Upper lobe of left lung (tissue), 6 donors: ENCODE data around the gene ANKIB1. TPM values are rescaled to one million over a fixed set of nuclear protein-coding genes. Genes with fewer than 3 reads are reported as not detected.

Source experiments
- ATAC-seq, 2 donors: fragments of 200-7000 bp; cut with Tn5 transposase; one replicate each; pipeline ENCODE4 v1.9.1; 2022; ENCODE audit warnings: mild to moderate bottlenecking in 2 of 2, moderate library complexity in 2 of 2; ENCODE audit not compliant: low FRiP score in 2 of 2
- DNase-seq, 2 donors: peaks; one replicate each; pipeline ENCODE4 v3.0.0-alpha.2; 2019 to 2020
- H3K27ac ChIP-seq, 4 donors: fragments of 200-600 bp; sonication (generic); one replicate each; pipeline ENCODE4 v1.5.1; 2016 to 2019
- H3K27me3 ChIP-seq, 4 donors: fragments of 200-600 bp; sonication (generic); one replicate each; pipeline ENCODE4 v1.5.1; 2017 to 2019
- H3K36me3 ChIP-seq, 4 donors: fragments of 200-600 bp; sonication (generic); one replicate each; pipeline ENCODE4 v1.5.1; 2016 to 2019
- H3K4me1 ChIP-seq, 4 donors: fragments of 200-600 bp; sonication (generic); one replicate each; pipeline ENCODE4 v1.5.1; 2018 to 2019
- H3K4me3 ChIP-seq, 4 donors: fragments of 200-600 bp; sonication (generic); one replicate each; pipeline ENCODE4 v1.5.1; 2017 to 2019; ENCODE audit warnings: mild to moderate bottlenecking in 2 of 4, moderate library complexity in 1 of 4
- H3K9me3 ChIP-seq, 4 donors: fragments of 200-600 bp; sonication (generic); one replicate each; pipeline ENCODE4 v1.5.1; 2018 to 2019
- EP300 ChIP-seq, 4 donors: sonication (generic); formaldehyde crosslinking; IDR thresholded peaks; one replicate each; pipeline ENCODE4 v1.5.1; 2017; ENCODE audit warnings: antibody characterized with exemption in 4 of 4, control low read depth in 2 of 4
- POLR2A ChIP-seq, 4 donors: fragments of 450-650 bp; IDR thresholded peaks; one replicate each; pipeline ENCODE4 v1.5.1; 2016 to 2017; ENCODE audit warnings: antibody characterized with exemption in 4 of 4, mild to moderate bottlenecking in 2 of 4
- POLR2AphosphoS5 ChIP-seq, 2 donors: sonication (generic); formaldehyde crosslinking; IDR thresholded peaks; one replicate each; pipeline ENCODE4 v1.5.1; 2017; ENCODE audit warnings: antibody characterized with exemption in 2 of 2
- WGBS, 2 donors: methylation state at CpG; one replicate each; pipeline ENCODE4 v1.1.5; 2017 to 2018; 5-methylcytosine and 5-hydroxymethylcytosine counted together
- total RNA-seq, 6 donors: library from RNA; depleted of rRNA in 4 of 6; stranded (reverse); fragments of >200 nt in 4 of 6; gene quantifications; one replicate each; pipeline versions ENCODE4 v1.1.0 to v1.2.1, GENCODE V29; 2016 to 2021
- TF ChIP-seq, protein P1 (sequence below), 6 experiments: fragments of 450-650 bp in 4 of 6; fragments of 200-600 bp in 2 of 6; sonication (generic) in 2 of 6; IDR thresholded peaks; one replicate each; pipeline ENCODE4 v1.5.1; 2016 to 2019; ENCODE audit warnings: antibody characterized with exemption in 6 of 6
- donor health status: DM: no; HTN: no; CAD: no; lungs with moderate emphysema.
- donor health status: DM: no; HTN: yes; CAD: no; lungs with severe emphysema.

The ANKIB1 gene
- total RNA-seq, 6 donors from 2014 or later, result 22.8 to 47.1 (median 40.9) TPM

DNA sequence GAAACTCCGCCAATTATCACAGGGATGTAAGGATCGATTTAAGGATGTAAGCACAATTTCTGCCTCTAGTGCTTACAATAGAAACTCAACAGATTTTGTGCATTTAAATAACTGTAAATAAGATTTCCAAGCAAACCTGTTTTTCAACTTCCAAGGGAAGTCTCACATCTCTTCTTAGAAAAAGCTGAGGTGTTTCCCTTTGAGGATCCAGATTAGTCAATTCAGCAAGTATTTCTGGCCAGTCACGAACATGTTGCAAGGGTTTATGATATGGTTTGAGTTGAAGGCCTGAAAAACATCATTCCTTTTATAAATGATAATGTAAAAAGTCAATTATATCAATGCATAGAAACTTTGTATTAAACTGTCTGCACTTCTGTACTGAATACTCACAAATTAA is 24.0 kb upstream of the ANKIB1 start:
- WGBS, 2 donors, result 93 to 94% methylated on average over 3 of the region's 3 CpGs

DNA sequence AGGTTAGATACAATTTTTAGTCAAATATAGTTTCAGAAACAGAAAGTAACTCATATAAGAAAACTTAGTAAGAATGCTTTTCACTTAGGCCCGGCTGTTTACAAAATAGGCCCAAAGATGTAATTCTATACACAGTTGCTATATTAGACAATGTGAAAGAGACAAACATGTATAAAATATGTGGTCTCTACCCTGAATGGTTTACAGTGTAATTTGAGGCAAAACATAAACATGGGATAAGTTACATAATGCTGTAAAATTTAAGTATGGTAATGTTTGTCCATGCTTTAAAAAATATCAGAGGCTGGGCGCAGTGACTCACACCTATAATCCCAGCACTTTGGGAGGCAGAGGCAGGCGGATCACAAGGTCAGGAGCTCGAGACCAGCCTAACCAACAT is 18.8 kb upstream of the ANKIB1 start:
- no peaks in the 10 kb centered on the region for H3K27me3 ChIP-seq
- 95 to 96% methylated on average over 4 of the region's 4 CpGs for WGBS, 2 donors
- no peak for TF ChIP-seq POLR2A (IDR thresholded peaks at IDR 0.05)
- H3K36me3 ChIP-seq, result peaks cover 3 to 80% (median 49%) of the 10 kb centered on the region in 4 donors
- no peak overlapping the region for H3K4me3 ChIP-seq
- ATAC-seq, result no peak
- no peak for DNase-seq
- H3K27ac ChIP-seq, result no peak overlapping the region
- no peaks in the 10 kb centered on the region for H3K4me1 ChIP-seq
- no peaks in the 10 kb centered on the region for H3K9me3 ChIP-seq

More for the DNA sequence above, 24.0 kb upstream of the ANKIB1 start:
- Histone ChIP-seq H3K4me1 (no peaks in the 10 kb centered on the region), H3K9me3 (no peaks in the 10 kb centered on the region), H3K27ac (no peak overlapping the region), H3K4me3 (no peak overlapping the region), H3K27me3 (no peaks in the 10 kb centered on the region), H3K36me3 (peaks cover 15 to 98% (median 65%) of the 10 kb centered on the region in 4 donors)
- TF ChIP-seq POLR2A (IDR thresholded peaks at IDR 0.05) (no peak), POLR2AphosphoS5 (IDR thresholded peaks at IDR 0.05) (no peak), EP300 (IDR thresholded peaks at IDR 0.05) (no peak)
- TF ChIP-seq, protein P1, sequence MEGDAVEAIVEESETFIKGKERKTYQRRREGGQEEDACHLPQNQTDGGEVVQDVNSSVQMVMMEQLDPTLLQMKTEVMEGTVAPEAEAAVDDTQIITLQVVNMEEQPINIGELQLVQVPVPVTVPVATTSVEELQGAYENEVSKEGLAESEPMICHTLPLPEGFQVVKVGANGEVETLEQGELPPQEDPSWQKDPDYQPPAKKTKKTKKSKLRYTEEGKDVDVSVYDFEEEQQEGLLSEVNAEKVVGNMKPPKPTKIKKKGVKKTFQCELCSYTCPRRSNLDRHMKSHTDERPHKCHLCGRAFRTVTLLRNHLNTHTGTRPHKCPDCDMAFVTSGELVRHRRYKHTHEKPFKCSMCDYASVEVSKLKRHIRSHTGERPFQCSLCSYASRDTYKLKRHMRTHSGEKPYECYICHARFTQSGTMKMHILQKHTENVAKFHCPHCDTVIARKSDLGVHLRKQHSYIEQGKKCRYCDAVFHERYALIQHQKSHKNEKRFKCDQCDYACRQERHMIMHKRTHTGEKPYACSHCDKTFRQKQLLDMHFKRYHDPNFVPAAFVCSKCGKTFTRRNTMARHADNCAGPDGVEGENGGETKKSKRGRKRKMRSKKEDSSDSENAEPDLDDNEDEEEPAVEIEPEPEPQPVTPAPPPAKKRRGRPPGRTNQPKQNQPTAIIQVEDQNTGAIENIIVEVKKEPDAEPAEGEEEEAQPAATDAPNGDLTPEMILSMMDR (IDR thresholded peaks at IDR 0.05), result no peak
- ATAC-seq, result no peak
- no peak for DNase-seq

DNA sequence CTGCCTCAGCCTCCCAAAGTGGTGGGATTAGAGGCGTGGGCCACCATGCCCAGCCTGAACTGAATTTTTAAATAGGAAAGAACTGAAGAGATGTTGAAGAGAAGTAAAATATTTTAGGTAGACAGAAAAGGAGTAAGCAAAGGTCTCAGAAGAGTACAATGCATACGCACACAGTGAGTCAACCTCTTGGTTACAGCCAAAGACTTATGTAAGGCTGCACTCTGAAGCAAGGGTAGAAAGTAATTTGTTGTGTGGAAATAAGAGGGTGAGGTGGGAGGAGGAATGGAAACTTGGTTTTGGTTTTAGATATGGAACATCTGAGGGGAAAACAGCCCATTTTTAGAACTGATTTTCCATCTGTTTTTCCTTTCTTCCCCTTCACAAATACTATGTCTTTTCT is 17.7 kb upstream of the ANKIB1 start:
- peaks cover 3 to 81% (median 51%) of the 10 kb centered on the region in 4 donors for H3K36me3 ChIP-seq
- ATAC-seq (no peak), DNase-seq (no peak)
- 100% methylated on average over 2 of the region's 2 CpGs for WGBS, 2 donors
- TF ChIP-seq POLR2AphosphoS5 (IDR thresholded peaks at IDR 0.05) (no peak), EP300 (IDR thresholded peaks at IDR 0.05) (no peak), POLR2A (IDR thresholded peaks at IDR 0.05) (no peak)
- TF ChIP-seq, protein P1 (IDR thresholded peaks at IDR 0.05), result no peak
- no peak overlapping the region for H3K4me3 ChIP-seq
- H3K27ac ChIP-seq, result no peak overlapping the region
- no peaks in the 10 kb centered on the region for H3K4me1 ChIP-seq
- H3K27me3 ChIP-seq, result no peaks in the 10 kb centered on the region
- no peaks in the 10 kb centered on the region for H3K9me3 ChIP-seq

DNA sequence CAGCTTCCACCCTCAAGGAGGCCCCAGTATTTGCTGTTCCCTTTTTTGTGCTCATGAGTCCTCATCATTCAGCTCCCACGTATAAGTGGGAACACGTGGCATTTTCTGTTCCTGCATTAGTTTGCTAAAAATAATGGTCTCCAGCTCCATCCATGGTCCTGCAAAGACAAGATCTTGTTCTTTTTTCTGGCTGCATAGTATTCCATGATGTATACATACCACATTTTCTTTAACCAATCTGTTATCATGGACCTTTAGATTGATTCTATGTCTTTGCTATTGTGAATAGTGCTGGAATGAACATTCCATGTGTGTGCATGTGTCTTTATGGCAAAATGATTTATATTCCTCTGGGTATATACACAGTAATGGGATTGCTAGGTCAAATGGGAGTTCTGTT is 17.0 kb upstream of the ANKIB1 start:
- ATAC-seq (no peak), DNase-seq (no peak)
- no peaks in the 10 kb centered on the region for H3K4me1 ChIP-seq
- TF ChIP-seq POLR2AphosphoS5 (IDR thresholded peaks at IDR 0.05), result no peak
- TF ChIP-seq, protein P1 (IDR thresholded peaks at IDR 0.05), result no peak
- no peak for TF ChIP-seq EP300 (IDR thresholded peaks at IDR 0.05)
- no peak for TF ChIP-seq POLR2A (IDR thresholded peaks at IDR 0.05)
- no peak overlapping the region for H3K4me3 ChIP-seq
- H3K27ac ChIP-seq, result no peak overlapping the region
- no peaks in the 10 kb centered on the region for H3K27me3 ChIP-seq
- 96 to 100% methylated on average over 2 of the region's 2 CpGs for WGBS, 2 donors
- H3K9me3 ChIP-seq, result no peaks in the 10 kb centered on the region
- peaks cover 3 to 82% (median 53%) of the 10 kb centered on the region in 4 donors for H3K36me3 ChIP-seq

DNA sequence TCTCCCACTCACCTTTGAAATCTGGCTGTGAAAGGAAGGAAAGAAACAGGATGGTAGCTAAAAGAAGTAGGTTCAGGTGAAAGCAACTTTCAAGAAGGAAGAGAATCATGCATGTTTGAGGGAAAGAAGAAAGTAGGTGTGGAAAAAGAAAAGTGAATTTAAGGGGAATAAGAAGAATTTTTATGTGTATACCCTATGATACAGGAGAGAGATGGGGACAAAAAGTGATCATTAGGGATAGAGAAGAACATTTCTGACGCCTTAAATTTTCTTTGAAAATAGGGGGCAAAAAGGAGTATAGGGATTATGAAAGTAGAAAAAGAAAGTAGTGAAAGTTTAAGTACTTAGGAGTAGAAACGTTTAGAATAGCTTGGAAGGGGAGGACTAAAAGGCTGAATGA is 15.2 kb upstream of the ANKIB1 start:
- 85 to 86% methylated on average over 2 of the region's 2 CpGs for WGBS, 2 donors
- no peaks in the 10 kb centered on the region for H3K27me3 ChIP-seq
- H3K27ac ChIP-seq, result no peak overlapping the region
- H3K4me3 ChIP-seq, result no peak overlapping the region
- TF ChIP-seq EP300 (IDR thresholded peaks at IDR 0.05) (no peak), POLR2AphosphoS5 (IDR thresholded peaks at IDR 0.05) (no peak), POLR2A (IDR thresholded peaks at IDR 0.05) (no peak)
- TF ChIP-seq, protein P1 (IDR thresholded peaks at IDR 0.05), result no peak
- H3K36me3 ChIP-seq, result peaks cover 17 to 82% (median 53%) of the 10 kb centered on the region in 4 donors
- ATAC-seq (no peak), DNase-seq (no peak)
- H3K9me3 ChIP-seq, result no peaks in the 10 kb centered on the region
- no peaks in the 10 kb centered on the region for H3K4me1 ChIP-seq
